PC-3 (cell line): ENCODE measurements around the gene RIMBP3C. TPM values are rescaled to one million over a fixed set of nuclear protein-coding genes. Genes with fewer than 3 reads are reported as not detected.

Experiments used
- ATAC-seq: fragments of 200-7000 bp; cut with Tn5 transposase; 2 replicates; pipeline ENCODE4 v1.9.1; 2020; ENCODE audit warnings: mild to moderate bottlenecking, moderate library complexity
- BruUV-seq: library from RNA; stranded (reverse); fragments of 400-500 nt; replicated peaks from 2 replicates; lab custom pipeline; 2021; lab: Mats Ljungman, UMichigan
- CTCF ChIA-PET: fragments of 300-600 bp; sonication (Branson Sonifier 250); formaldehyde crosslinking; loops from one replicate; lab custom pipeline; 2022; ENCODE audit warnings: antibody characterized with exemption; lab: Charles Lee
- POLR2A ChIA-PET: fragments of 300-600 bp; sonication (Branson Sonifier 250); formaldehyde crosslinking; loops from one replicate; lab custom pipeline; 2022; ENCODE audit warnings: antibody characterized with exemption; ENCODE audit not compliant: unreplicated experiment; lab: Charles Lee
- DNase-seq: peaks from one replicate; pipeline ENCODE4 v3.0.0-alpha.2; 2015
- H2AFZ ChIP-seq: fragments of 300-600 bp; sonication (generic); 2 replicates; pipeline ENCODE4 v1.6.0; 2016; ENCODE audit warnings: antibody characterized with exemption, low read length
- H3F3A ChIP-seq: fragments of 300-600 bp; sonication (generic); one replicate; pipeline ENCODE4 v1.6.0; 2017; ENCODE audit warnings: antibody characterized with exemption, low read length, control low read depth, mild to moderate bottlenecking; ENCODE audit not compliant: unreplicated experiment
- H3K27ac ChIP-seq: fragments of 300-600 bp; sonication (generic); 2 replicates; pipeline ENCODE4 v1.5.1; 2016; ENCODE audit warnings: mild to moderate bottlenecking, low read length
- H3K27me3 ChIP-seq: fragments of 300-600 bp; sonication (generic); 2 replicates; pipeline ENCODE4 v1.6.1; 2016; ENCODE audit warnings: low read length, mixed read lengths
- H3K36me3 ChIP-seq: fragments of 300-600 bp; sonication (generic); 2 replicates; pipeline ENCODE4 v1.6.1; 2016; ENCODE audit warnings: low read depth, mixed run types, low read length, mixed read lengths
- H3K4me1 ChIP-seq: fragments of 300-600 bp; sonication (generic); 2 replicates; pipeline ENCODE4 v1.5.1; 2016; ENCODE audit warnings: low read length; ENCODE audit not compliant: insufficient read depth
- H3K4me2 ChIP-seq: fragments of 300-600 bp; sonication (generic); 2 replicates; pipeline ENCODE4 v1.6.0; 2016; ENCODE audit warnings: low read length
- H3K4me3 ChIP-seq: fragments of 300-600 bp; sonication (generic); 2 replicates; pipeline ENCODE4 v1.5.1; 2016; ENCODE audit warnings: mild to moderate bottlenecking, low read length, mixed read lengths
- H3K79me2 ChIP-seq: fragments of 300-600 bp; sonication (generic); 2 replicates; pipeline ENCODE4 v1.6.1; 2017; ENCODE audit warnings: low read length, mixed read lengths
- H3K9ac ChIP-seq: fragments of 300-600 bp; sonication (generic); 2 replicates; pipeline ENCODE4 v1.6.0; 2016; ENCODE audit warnings: mild to moderate bottlenecking, low read length
- H3K9me2 ChIP-seq: fragments of 300-600 bp; sonication (generic); replicated peaks from 2 replicates; pipeline ENCODE4 v1.6.1; 2016; ENCODE audit warnings: mixed run types, low read length, mixed read lengths
- H3K9me3 ChIP-seq: fragments of 300-600 bp; sonication (generic); 2 replicates; pipeline ENCODE4 v1.6.1; 2016; ENCODE audit warnings: low read length, mixed read lengths
- H4K20me1 ChIP-seq: fragments of 300-600 bp; sonication (generic); 2 replicates; pipeline ENCODE4 v1.6.1; 2016; ENCODE audit warnings: low read length, mixed read lengths
- CTCF ChIP-seq: fragments of 300-600 bp; sonication (generic); conservative IDR thresholded peaks from 2 replicates; pipeline ENCODE4 v1.5.1; 2017; ENCODE audit warnings: antibody characterized with exemption, low read depth, mild to moderate bottlenecking, low read length
- EZH2 ChIP-seq: fragments of 300-600 bp; sonication (generic); IDR thresholded peaks from one replicate; pipeline ENCODE4 v1.6.1; 2017; ENCODE audit warnings: antibody characterized with exemption, mild to moderate bottlenecking, low read length; ENCODE audit not compliant: unreplicated experiment
- EZH2phosphoT487 ChIP-seq: fragments of 300-600 bp; sonication (generic); IDR thresholded peaks from 2 replicates; pipeline ENCODE4 v1.6.1; 2018; ENCODE audit warnings: mild to moderate bottlenecking, antibody characterized with exemption, low read length, borderline replicate concordance
- intact Hi-C: fragments of 100-400 bp; cut with micrococcal nuclease; formaldehyde crosslinking; loops from 2 replicates; pipeline ENCODE4 v1.9.0; 2023
- total RNA-seq: library from RNA; depleted of rRNA; stranded (reverse); fragments of >200 nt; gene quantifications from 2 replicates; pipeline ENCODE4 v1.2.3, GENCODE V29; 2014

The RIMBP3C gene
- total RNA-seq, 1 experiment from 2014 or later: not detected

GRCh38 chr22:21593406-21594232, 42.4 kb upstream of the RIMBP3C start:
- peak; percentile 31; the same call in 1 of the 2 replicates for ATAC-seq
- Histone ChIP-seq H2AFZ (no peak overlapping the region), H3K4me2 (no peak overlapping the region), H4K20me1 (peaks cover 47% of the 10 kb centered on the region; the same call in 1 of the 2 replicates), H3K9me3 (no peaks in the 10 kb centered on the region), H3K4me3 (no peak overlapping the region), H3K27me3 (no peaks in the 10 kb centered on the region), H3F3A (no peaks in the 10 kb centered on the region), H3K9me2 (no peaks in the 10 kb centered on the region), H3K9ac (no peak overlapping the region), H3K36me3 (peaks cover 19% of the 10 kb centered on the region), H3K79me2 (peaks cover 95% of the 10 kb centered on the region), H3K4me1 (peaks cover 5% of the 10 kb centered on the region; the same call in 1 of the 2 replicates), H3K27ac (no peak overlapping the region)
- ChIA-PET POLR2A (no interaction called here), CTCF (no interaction called here)
- BruUV-seq: no TSS peak
- DNase-seq: peak; percentile 24
- intact Hi-C loops: no loop called here
- no peak for TF ChIP-seq EZH2phosphoT487
- TF ChIP-seq EZH2: no peak
- TF ChIP-seq CTCF: peak; percentile 61

GRCh38 chr22:21592422-21592821, 41.2 kb upstream of the RIMBP3C start:
- Histone ChIP-seq H3K9me3 (no peaks in the 10 kb centered on the region), H3K79me2 (peaks cover 95% of the 10 kb centered on the region), H3K4me2 (no peak overlapping the region), H3K4me3 (no peak overlapping the region), H3K27ac (no peak overlapping the region), H3K9ac (no peak overlapping the region), H4K20me1 (peaks cover 47% of the 10 kb centered on the region; the same call in 1 of the 2 replicates), H3K27me3 (no peaks in the 10 kb centered on the region), H3F3A (no peaks in the 10 kb centered on the region), H3K9me2 (no peaks in the 10 kb centered on the region), H3K36me3 (peaks cover 19% of the 10 kb centered on the region), H2AFZ (no peak overlapping the region), H3K4me1 (peaks cover 5% of the 10 kb centered on the region; the same call in 1 of the 2 replicates)
- no TSS peak for BruUV-seq
- intact Hi-C loops: no loop called here
- CTCF ChIA-PET: no interaction called here
- DNase-seq (no peak), ATAC-seq (no peak)
- no peak for TF ChIP-seq CTCF
- TF ChIP-seq EZH2phosphoT487: no peak
- no peak for TF ChIP-seq EZH2
- POLR2A ChIA-PET: no interaction called here

- Histone ChIP-seq H3K27ac (no peak overlapping the region), H4K20me1 (peaks cover 47% of the 10 kb centered on the region; the same call in 1 of the 2 replicates), H3K4me3 (no peak overlapping the region), H3K79me2 (peaks cover 95% of the 10 kb centered on the region), H3K9me3 (no peaks in the 10 kb centered on the region), H2AFZ (no peak overlapping the region), H3K4me1 (peaks cover 5% of the 10 kb centered on the region; the same call in 1 of the 2 replicates), H3K9ac (no peak overlapping the region), H3K4me2 (no peak overlapping the region), H3K9me2 (no peaks in the 10 kb centered on the region), H3F3A (no peaks in the 10 kb centered on the region), H3K27me3 (no peaks in the 10 kb centered on the region), H3K36me3 (peaks cover 19% of the 10 kb centered on the region)
- ChIA-PET CTCF (no interaction called here), POLR2A (no interaction called here)
- peak; percentile 26 for DNase-seq
- ATAC-seq: peak; percentile 37
- intact Hi-C loops: no loop called here
- BruUV-seq: no TSS peak
- TF ChIP-seq CTCF: no peak
- no peak for TF ChIP-seq EZH2
These were observed 40.4 kb upstream of the RIMBP3C start for GRCh38 chr22:21591695-21592094.
